Thyroid gland (tissue), 4 donors: Measurements from ENCODE around the gene CNTN3.

Experiments
- POLR2A ChIP-seq, 2 donors: fragments of 450-650 bp; IDR thresholded peaks; one replicate each; pipeline ENCODE4 v1.6.1; 2017; ENCODE audit warnings: antibody characterized with exemption in 2 of 2, mild to moderate bottlenecking in 2 of 2, moderate library complexity in 1 of 2
- TF ChIP-seq, protein P1 (sequence below), 6 experiments: fragments of 200-600 bp in 3 of 6; fragments of 450-650 bp in 3 of 6; sonication (generic) in 3 of 6; IDR thresholded peaks; one replicate each; pipeline ENCODE4 v1.5.1; 2016 to 2019; ENCODE audit warnings: antibody characterized with exemption in 6 of 6, mild to moderate bottlenecking in 2 of 6, inconsistent platforms in 1 of 6, moderate library complexity in 1 of 6

DNA sequence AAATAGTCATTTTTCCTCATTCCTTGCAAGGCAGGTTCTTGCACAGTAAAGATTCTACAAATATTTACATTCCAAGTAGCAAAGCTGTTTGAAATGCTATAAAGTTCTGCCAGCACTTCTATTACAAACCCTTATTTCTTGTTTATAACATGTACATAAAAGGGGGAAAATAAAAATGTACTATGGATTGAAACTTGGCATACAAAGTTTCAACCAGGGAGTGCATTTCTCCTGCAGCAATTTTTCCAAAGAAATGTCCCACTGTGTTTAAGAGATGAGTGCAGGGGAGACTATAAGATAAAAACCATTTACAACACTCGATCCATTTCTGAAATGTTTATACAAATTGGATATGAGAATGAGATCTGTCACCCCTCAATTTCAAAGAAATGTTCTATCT, 3.3 kb downstream of the CNTN3 start:
- TF ChIP-seq, protein P1, sequence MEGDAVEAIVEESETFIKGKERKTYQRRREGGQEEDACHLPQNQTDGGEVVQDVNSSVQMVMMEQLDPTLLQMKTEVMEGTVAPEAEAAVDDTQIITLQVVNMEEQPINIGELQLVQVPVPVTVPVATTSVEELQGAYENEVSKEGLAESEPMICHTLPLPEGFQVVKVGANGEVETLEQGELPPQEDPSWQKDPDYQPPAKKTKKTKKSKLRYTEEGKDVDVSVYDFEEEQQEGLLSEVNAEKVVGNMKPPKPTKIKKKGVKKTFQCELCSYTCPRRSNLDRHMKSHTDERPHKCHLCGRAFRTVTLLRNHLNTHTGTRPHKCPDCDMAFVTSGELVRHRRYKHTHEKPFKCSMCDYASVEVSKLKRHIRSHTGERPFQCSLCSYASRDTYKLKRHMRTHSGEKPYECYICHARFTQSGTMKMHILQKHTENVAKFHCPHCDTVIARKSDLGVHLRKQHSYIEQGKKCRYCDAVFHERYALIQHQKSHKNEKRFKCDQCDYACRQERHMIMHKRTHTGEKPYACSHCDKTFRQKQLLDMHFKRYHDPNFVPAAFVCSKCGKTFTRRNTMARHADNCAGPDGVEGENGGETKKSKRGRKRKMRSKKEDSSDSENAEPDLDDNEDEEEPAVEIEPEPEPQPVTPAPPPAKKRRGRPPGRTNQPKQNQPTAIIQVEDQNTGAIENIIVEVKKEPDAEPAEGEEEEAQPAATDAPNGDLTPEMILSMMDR (IDR thresholded peaks at IDR 0.05): no peak
- TF ChIP-seq POLR2A (IDR thresholded peaks at IDR 0.05): no peak
